ENCODE data around the gene PLIN4.

The PLIN4 gene

DNA sequence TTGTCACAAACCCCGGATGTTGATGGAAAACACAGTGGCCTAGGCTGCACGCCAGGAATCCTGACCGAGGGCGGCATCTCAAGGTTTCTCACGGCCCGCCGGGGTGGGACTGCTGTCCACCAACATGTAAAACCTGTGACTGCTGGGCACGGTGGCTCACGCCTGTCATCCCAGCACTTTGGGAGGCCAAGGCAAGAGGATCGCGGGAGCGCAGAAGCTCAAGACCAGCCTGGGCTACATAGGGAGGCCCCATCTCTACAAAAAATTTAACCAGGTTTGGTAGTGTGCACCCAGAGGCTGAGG, 11.2 kb downstream of the PLIN4 start:
- DNase-seq (ENCODE audit: low read depth in 2 of 2) = no peak

DNA sequence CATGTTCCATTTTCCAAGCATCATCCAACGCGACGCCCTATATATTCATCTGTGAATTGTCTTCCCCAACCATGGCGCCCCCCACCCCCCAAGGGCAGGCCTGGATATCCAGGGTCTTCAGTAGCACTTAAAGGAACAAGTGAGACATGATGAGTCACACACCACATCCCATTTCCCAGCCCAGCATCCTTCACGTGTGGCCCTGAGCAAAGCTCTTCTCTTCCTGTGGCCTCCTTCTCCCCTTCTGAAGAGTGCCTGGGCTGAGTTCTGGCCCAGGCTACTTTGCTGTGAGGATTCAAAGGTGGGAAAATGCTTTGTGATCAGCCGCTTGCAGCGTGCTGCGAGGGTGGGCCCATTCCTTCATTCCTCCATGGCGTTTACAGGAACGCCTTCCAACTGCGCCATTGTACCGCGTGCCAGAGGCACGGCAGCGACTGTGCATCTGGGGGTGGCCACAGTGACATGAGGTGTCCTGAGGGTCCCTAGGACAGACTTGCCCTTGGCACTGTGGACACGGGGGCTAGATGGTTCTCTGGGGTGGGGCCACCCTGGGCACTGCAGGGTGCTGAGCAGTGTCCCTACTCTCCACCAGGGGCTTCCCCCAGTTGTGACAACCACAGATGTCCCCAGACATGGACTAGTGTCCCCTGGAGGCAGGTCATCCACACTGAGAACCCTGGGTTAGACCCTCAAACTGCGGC, 11.7 kb downstream of the PLIN4 start:
- no peak for DNase-seq (ENCODE audit: low read depth in 2 of 2)

DNA sequence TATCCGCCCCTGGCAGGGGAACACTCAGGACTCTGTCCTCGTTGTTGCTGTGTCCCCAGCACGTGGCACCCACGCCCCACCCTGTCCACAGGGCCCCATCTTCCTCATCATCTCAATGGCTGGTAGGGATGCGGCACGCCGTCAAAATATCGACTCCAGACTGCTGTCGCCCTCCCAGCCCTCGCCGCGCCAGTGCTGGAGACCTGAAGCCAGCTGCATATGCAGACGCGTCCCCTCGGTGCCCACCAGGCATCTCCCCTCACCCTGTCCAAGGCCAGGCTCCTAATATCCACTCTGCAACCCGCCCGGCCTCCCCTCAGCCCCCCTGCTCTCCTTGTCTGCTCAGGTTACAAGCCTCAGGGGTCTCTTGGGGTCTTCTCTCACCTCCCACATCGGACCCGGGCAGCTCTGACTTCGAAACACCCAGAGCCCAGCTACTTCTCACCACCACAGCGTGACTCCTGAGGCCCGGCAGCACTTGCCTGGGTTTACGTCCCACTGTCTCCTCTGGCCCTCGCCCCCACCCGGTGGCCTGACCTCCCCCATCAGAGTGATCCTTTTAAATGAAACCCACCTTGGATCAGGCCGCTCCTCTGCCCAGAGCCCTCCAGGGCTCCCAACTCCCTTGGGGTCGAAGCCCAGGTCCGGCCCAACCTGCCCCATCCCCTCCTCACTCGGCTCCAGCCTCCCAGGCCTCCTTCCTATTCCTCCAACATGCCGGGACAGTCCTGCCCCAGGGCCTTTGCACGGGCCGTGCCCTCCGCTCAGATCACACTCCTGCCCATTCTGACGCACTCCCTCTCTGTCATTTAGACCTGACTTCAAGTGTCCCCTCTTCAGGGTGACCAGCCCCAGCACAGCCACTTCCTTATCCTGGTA, 12.5 kb downstream of the PLIN4 start:
- DNase-seq (ENCODE audit: low read depth in 2 of 2) = no peak

DNA sequence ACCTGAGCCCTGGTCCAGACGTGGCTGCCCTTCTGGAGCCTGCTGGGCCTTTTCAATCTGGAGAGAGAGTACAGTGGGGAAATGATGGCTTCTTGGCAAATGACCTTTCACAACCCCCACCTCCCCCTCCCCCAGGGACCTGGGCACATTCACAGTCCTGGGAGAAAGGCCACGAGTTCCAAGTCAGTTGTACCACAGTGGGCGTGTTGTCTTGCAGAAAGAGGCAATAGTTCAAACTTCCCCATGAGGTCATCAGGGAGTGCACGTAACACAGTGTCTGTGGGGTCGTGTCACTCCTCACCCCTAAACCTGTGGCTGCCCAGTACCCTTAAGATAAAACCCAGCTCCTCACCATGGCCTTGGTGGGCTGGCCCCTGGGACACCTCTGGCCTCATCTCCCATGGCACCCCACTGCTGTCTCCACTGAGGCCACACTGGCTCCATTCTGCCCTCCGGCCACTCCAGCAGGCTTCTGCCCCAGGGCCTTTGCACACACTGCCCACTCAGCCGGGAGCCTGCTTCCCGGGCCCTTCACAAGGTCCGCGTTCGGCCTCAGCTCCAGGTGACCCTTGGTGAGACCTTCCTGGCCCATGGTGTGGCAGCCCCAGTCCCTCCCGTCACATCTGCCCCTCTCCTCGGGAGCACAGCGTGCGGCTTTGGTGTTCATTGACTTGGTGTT, 13.3 kb downstream of the PLIN4 start:
- no peak for DNase-seq (ENCODE audit: low read depth in 2 of 2)

DNA sequence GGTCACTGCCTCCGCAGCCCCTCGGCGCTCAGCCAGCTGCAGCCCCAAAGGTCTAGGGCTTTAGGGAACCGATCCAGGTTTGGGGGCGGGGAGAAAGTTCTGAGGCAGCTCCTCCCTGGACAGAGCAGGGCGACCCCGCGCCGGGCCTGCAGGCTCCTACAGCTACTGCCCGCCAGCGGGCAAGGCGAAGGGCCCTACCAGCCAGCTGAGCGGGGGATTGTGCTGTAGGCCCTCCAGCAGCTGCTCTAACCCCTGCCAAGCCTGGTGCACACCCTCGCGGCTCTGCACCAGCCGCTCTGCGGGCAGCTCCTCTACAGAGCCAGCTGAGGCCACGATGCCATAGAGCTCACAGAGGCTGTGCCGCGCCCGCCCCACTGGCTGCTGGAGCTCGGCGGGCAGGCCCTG, 14.0 kb downstream of the PLIN4 start:
- no peak for DNase-seq (ENCODE audit: low read depth in 2 of 2)

DNA sequence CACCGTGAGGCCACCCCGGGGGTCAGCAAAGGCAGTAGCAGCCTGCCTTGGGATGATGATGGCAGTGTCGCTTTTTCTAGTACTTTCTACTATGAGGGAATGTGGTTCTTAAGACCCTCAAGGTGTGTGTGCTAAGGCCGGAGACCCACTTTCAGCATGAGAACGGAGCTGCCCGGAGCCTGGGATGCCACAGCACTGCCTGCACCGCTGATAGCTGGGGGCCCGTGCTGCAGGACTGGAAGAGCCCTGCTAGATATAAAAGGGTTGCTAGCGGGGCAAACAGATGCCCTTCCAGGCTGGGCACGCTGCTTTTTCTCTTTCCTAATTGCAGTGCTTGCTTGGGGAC, 14.5 kb downstream of the PLIN4 start:
- no peak for DNase-seq (ENCODE audit: low read depth in 2 of 2)

DNA sequence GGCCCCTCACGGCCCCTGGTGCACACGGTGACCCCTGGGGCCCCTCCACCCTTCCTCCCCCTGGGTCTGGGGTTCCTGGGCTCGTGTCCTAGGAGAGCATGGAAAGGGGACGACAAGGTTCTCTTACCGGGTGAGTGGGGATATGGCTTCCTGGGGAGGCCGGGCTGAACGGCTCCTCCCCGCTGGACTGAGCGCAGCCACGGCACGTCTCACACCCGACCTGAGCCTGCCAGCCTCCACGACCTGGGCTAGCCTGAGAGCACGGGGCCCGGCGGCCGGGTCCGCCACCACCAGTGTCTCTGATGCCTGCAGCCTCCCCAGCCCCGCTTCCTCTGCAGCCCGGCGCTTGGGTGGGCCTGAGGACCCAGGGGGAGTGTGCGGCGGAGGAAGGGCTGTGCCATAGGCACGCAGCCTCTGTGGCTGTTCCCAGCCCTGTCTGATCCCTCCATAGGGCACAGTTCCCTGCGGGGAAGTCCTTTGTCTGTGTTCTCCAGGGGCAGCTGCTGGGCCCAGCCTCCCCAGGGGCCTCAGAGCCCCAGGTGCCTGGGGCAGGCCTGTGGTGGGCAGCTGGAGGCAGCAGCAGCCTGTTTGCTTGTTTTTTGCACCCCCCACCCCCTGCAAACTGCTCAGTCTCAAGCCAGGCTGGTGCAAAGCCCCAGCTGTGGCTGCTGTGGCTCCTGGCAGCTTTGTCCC, 15.0 kb downstream of the PLIN4 start:
- no peak for DNase-seq (ENCODE audit: low read depth in 2 of 2)

DNA sequence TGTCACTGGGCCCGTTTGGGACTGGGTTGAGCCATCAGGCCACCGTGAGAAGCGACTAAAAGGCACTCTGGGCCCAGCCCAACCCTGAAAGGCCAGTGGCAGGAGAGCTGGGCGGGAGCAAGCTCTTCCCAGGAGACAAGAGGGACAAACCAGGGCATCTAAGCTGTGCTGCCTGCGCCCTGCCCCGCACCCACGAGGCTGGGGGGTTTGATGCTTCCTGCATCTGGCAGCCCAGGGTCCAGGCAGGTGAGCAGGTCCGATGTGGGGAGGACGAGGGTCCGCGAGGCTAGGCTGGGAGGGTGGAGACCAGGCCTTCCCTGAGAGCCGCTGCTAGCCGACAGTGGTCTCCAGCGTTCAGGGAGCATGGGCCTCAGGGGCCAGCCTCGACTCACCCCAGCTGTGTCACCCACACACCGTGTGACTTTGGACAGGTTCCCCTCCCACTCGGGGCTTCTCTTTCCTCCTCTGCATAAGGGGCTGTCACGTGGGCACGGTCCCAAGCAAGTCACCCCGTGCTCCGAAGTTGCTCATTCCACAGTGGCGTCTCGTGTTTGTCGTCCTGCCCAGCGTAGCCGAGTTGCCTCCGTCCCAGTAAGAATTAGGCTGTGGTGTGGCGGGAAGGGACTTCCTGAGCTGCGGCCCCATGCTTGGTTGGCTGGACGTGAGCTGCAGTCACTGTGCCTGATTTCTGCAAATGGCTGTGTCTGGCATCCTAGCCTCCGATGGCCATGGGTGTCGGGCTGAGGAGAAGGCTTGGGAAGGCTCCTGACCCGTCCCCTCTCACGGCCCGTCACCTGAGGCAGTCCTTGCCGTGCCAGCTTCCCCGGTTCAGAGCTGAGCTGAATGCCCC, 15.8 kb downstream of the PLIN4 start:
- DNase-seq (ENCODE audit: low read depth in 2 of 2) = no peak

DNA sequence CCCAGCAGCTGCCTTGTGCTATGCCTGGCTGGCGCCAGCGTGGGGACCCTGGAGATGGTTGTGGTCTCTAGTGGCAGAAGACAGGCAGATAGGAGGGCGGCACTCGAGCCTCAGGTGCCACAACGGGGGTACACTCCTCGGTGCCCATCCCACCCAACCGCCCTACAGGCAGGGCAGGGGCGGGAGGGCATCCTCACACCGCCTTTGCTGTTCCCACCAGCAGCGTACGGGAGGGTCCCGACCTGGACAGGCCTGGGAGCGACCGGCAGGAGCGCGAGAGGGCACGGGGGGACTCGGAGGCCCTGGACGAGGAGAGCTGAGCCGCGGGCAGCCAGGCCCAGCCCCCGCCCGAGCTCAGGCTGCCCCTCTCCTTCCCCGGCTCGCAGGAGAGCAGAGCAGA, 16.6 kb downstream of the PLIN4 start:
- no peak for DNase-seq (ENCODE audit: low read depth in 2 of 2)

DNA sequence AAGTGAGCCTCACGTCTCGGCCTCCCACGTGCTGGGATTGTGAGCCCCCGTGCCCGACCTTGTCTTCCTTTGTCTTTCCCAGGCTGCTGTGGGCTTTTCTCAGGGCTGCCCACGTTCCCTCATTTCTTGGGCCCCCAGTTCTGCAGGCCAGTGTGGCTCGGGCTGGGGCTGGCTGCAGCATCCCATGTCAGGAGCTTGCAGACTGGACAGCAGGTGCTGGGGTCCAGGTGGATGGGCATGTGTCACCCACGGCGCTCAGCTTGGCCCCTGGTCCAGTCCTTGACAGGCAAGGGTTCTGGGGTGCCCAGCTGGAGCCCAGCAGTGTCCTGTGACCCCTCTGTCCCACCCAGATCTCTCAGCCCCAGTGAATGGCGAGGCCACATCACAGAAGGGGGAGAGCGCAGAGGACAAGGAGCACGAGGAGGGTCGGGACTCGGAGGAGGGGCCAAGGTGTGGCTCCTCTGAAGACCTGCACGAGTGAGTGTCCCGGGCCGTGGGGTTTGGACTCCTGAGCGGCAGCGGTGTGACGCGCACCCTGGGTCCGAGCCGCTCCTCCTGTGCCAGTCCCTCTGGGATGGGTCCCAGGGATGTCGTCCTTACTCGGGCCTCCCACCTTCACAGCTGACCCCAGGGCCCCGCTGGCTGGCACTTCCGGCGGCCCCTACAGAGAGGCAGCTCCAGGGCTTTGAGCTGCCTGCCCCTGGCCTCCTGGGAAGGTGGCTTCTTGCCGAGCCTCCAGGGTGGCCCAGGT, 17.3 kb downstream of the PLIN4 start:
- no peak for DNase-seq (ENCODE audit: low read depth in 2 of 2)

DNA sequence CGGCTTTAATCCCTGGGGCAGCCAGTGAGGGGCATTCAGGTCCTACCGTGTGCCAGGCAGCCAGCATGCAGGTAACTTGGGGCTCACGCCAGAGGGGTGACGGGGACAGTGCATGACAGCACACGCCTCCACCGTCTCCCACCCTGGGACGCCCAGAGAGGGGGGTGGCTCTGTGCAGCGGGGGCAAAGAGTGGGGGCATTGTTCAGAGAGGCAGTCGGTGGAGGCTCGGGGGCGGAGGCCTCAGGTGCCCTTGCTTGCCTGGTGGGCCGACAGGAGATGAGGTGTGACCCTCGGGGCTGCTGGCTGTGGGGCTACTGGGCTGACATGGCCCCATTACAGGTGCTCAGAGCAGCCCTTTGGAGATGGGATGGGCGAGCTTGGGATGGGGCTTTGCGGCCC, 18.4 kb downstream of the PLIN4 start:
- DNase-seq (ENCODE audit: low read depth in 2 of 2) = no peak

DNA sequence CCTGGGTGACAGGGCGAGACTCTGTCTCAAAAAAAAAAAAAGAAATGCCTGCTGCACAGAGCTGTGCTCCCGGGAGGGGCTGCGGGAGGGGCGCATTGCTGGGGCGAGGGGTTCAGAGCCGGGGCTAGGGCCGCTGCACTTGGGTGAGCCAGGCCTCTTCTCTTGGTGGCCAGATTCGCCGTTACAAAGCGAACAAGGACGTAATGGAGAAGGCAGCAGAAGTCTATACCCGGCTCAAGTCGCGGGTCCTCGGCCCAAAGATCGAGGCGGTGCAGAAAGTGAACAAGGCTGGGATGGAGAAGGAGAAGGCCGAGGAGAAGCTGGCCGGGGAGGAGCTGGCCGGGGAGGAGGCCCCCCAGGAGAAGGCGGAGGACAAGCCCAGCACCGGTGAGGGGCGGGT, 19.0 kb downstream of the PLIN4 start:
- DNase-seq (ENCODE audit: low read depth in 2 of 2) = no peak

DNA sequence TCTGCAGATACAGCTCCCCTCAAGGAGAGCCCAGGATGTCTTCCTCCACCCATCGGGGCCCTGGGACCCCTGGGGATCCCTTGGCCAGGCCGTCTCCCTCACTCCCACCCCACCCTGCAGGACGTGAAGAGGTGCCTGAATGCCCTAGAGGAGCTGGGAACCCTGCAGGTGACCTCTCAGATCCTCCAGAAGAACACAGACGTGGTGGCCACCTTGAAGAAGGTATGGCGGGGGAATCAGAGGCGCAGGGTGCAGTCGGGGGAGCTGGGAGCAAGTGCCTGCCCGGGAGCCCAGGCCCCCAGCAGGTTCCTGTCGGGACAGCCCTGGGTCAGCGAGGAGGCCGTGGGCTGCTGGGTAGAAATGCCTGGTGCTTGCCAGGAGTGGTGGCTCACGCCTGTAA, 19.6 kb downstream of the PLIN4 start:
- no peak for DNase-seq (ENCODE audit: low read depth in 2 of 2)

DNA sequence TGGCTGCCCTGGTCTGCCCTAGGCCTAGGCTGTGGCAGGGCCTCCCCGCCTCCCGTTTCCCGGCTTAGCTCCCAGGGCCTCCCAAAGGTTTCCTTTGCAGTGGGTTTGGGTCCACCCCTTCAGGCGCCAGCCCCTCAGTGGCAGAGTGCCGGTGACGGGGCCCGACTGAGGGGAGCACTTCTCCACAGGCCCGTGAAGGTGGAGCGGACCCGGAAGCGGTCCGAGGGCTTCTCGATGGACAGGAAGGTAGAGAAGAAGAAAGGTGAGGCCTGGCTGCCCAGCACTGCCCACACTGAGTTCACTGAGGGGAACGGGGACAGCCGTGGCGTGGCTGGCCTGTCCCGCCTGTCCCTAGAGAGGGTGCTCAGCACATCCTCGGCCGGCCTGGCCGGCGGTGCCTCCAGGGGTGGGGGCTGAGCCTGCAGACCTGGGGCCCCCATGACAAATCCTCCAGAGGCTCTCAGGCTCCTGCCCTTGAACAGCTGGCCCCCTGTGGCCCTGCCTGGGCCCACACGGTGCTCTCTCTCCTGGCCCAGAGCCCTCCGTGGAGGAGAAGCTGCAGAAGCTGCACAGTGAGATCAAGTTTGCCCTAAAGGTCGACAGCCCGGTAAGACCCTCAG, 20.4 kb downstream of the PLIN4 start:
- DNase-seq (ENCODE audit: low read depth in 2 of 2) = no peak

DNA sequence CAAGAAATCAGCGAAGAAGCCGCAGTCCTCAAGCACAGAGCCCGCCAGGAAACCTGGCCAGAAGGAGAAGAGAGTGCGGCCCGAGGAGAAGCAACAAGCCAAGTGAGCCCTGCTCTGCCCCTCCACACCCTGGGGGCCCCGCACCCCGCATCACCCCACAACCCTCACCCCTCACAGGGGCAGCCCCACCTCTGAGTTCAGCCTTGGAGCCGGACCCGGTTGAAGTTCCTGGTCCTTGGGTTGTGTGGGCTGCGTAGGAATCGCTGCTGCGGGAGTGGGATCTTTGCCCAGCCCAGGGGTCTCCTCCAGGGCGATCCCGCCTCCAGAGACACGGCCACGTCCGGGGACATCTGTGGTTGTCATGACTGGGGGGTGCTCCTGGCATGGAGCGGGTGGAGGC, 22.0 kb downstream of the PLIN4 start:
- DNase-seq (ENCODE audit: low read depth in 2 of 2) = no peak

DNA sequence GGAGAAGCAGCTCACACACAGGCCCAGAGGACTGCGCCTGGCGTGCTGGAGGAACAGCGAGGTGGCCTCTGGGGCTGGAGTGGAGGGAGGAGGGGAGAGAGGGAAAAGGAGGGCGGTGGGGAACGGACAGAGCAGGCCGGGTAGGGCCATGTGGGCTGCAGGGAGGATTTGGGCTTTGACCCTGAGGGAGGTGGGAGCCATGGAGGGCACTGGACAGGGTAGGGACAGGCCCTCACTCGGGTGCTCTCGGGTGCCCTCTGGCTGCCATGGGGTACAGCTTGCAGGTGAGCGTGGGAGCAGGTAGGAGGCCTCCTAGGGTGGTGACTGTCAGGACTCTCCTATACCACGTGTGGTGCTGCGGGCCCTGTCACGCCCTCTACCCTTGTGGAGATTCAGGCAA, 22.8 kb downstream of the PLIN4 start:
- DNase-seq (ENCODE audit: low read depth in 2 of 2) = no peak

DNA sequence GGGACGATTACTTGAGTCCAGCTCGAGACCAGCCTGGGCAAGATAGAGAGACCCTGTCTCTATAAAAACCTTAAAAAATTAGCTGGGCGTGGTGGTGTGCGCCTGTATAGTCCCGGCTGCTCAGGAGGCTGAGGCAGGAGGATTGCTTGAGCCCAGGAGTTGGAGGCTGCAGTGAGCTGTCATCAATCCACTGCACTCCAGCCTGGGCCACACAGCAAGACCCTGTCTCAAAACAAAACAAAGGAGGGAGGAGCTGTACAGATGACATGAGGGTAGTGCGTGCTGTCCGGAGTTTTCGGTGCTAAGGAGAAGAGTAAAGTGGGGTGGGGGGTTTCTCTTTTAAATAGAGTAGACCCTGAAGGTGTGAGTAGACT, 23.6 kb downstream of the PLIN4 start:
- no peak for DNase-seq (ENCODE audit: low read depth in 2 of 2)

DNA sequence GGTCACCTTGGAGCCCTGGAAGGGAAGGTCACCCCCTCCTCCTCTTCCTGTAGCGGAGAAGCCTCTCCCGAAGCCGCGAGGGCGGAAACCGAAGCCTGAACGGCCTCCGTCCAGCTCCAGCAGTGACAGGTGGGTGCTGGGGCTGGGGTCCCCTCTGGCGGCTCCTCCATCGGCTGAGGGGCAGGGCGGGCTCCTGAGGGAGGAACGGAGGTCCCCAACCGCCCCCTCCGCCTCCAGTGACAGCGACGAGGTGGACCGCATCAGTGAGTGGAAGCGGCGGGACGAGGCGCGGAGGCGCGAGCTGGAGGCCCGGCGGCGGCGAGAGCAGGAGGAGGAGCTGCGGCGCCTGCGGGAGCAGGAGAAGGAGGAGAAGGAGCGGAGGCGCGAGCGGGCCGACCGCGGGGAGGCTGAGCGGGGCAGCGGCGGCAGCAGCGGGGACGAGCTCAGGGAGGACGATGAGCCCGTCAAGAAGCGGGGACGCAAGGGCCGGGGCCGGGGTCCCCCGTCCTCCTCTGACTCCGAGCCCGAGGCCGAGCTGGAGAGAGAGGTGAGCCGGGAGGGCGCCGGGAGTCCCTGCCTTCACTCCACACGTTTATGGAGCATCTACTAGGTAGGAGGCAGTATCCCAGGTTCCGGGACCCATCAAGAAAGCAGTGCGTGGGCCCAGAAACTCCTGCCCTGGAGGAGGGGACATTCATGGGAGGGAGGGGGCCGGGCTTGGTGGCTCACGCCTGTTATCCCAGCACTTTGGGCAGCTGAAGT, 24.2 kb downstream of the PLIN4 start:
- no peak for DNase-seq (ENCODE audit: low read depth in 2 of 2)

DNA sequence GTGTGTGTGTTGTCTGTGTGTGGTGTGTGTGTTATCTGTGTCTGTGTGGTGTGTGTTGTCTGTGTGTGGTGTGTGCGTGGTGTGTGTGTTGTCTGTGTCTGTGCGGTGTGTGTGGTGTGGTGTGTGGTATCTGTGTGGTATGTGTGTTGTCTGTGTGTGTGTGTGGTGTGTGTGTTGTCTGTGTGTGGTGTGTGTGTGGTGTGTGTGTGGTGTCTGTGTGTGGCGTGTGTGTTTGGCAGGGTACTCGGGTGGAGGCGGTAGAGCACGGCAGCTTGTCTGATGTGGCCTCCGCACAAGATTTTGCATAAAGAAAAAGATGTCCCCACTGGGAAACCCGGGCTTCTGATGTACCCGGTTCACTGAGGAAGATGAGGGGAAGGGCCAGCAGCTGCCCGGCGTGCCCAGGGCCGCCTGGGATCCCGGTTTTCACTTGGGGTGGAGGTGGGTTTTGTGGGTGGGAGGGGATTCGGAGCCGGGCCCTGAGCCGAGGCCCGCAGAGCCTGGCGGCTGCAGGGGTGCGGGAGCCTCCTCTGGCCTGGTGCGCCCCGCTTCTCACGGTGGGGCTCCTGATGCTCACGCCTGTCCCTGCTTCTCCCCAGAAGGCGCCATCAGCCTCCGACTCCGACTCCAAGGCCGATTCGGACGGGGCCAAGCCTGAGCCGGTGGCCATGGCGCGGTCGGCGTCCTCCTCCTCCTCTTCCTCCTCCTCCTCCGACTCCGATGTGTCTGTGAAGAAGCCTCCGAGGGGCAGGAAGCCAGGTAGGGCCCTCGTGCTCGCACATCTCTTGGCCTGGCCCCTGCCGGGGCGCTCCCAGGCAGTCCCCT, 25.0 kb downstream of the PLIN4 start:
- no peak for DNase-seq (ENCODE audit: low read depth in 2 of 2)
